ENCODE results near the gene TCAIM. TPM values are rescaled to one million over a fixed set of nuclear protein-coding genes. Genes with fewer than 3 reads are reported as not detected.
"Not testable (repeated sequence)": the region's sequence is repeated elsewhere in the genome, so short reads cannot be mapped to it uniquely, and the experiment has no call there.

The TCAIM gene
- total and polyA plus RNA-seq, 12 donors, result 13.5 to 43.9 (median 33.3) TPM

GRCh38 chr3:44414517-44415090, 76.0 kb downstream of the TCAIM start:
- ATAC-seq (no peak), DNase-seq (no peak)
- peaks cover 0 to 6% (median 0%) of the 10 kb centered on the region in 9 donors for H3K36me3 ChIP-seq
- no peak overlapping the region for H3K27ac ChIP-seq
- no peaks in the 10 kb centered on the region for H3K4me1 ChIP-seq
- H3K27me3 ChIP-seq, result no peaks in the 10 kb centered on the region
- WGBS, 2 donors, result 86 to 87% methylated on average over 11 of the region's 11 CpGs
- H3K4me3 ChIP-seq, result no peak overlapping the region
- H3K9me3 ChIP-seq, result no peaks in the 10 kb centered on the region
- no peak for TF ChIP-seq CTCF (IDR thresholded peaks at IDR 0.05)
- intact Hi-C loops (cut with DNase I), result no loop called here

- no peak overlapping the region for H3K27ac ChIP-seq
These were observed 76.9 kb downstream of the TCAIM start for GRCh38 chr3:44415421-44415820.

GRCh38 chr3:44416031-44417030, 77.8 kb downstream of the TCAIM start:
- no peak for TF ChIP-seq CTCF (IDR thresholded peaks at IDR 0.05)

More at GRCh38 chr3:44415421-44415820, 76.9 kb downstream of the TCAIM start:
- Histone ChIP-seq H3K4me1 (no peaks in the 10 kb centered on the region), H3K27me3 (no peaks in the 10 kb centered on the region), H3K9me3 (no peaks in the 10 kb centered on the region), H3K36me3 (no peaks in the 10 kb centered on the region), H3K4me3 (no peak overlapping the region)
- 93% methylated on average over 11 of the region's 11 CpGs for WGBS, 2 donors
- ATAC-seq (no peak), DNase-seq (no peak)
- no peak for TF ChIP-seq CTCF (IDR thresholded peaks at IDR 0.05)
- intact Hi-C loops (cut with DNase I), result no loop called here

GRCh38 chr3:44418118-44418517, 79.6 kb downstream of the TCAIM start:
- H3K4me1 ChIP-seq; DNase-seq; H3K36me3 ChIP-seq; H3K4me3 ChIP-seq; ATAC-seq; H3K27me3 ChIP-seq; H3K9me3 ChIP-seq; intact Hi-C loops (cut with DNase I); H3K27ac ChIP-seq: not testable (repeated sequence)
- WGBS, 2 donors, result 83 to 85% methylated on average over 4 of the region's 4 CpGs

More at GRCh38 chr3:44416031-44417030, 77.8 kb downstream of the TCAIM start:
- H3K27me3 ChIP-seq, result no peaks in the 10 kb centered on the region
- intact Hi-C loops (cut with DNase I), result no loop called here
- no peak for ATAC-seq
- no peaks in the 10 kb centered on the region for H3K4me1 ChIP-seq
- no peak for DNase-seq
- 91 to 99% methylated on average over 11 of the region's 11 CpGs for WGBS, 2 donors
- no peak overlapping the region for H3K27ac ChIP-seq
- H3K9me3 ChIP-seq, result no peaks in the 10 kb centered on the region
- H3K4me3 ChIP-seq, result no peak overlapping the region
- no peaks in the 10 kb centered on the region for H3K36me3 ChIP-seq
